NCI-H345 treated with DMSO at 0.1 percent for 48 hours (cell line): ENCODE data around the gene RIPOR3.
"Not testable (repeated sequence)": the region's sequence is repeated elsewhere in the genome, so short reads cannot be mapped to it uniquely, and the experiment has no call there.

ENCODE experiments used
- DNase-seq: peaks from one replicate; lab custom pipeline; 2025; ENCODE audit not compliant: unreplicated experiment; lab: John Stamatoyannopoulos, UW

The RIPOR3 gene

DNA sequence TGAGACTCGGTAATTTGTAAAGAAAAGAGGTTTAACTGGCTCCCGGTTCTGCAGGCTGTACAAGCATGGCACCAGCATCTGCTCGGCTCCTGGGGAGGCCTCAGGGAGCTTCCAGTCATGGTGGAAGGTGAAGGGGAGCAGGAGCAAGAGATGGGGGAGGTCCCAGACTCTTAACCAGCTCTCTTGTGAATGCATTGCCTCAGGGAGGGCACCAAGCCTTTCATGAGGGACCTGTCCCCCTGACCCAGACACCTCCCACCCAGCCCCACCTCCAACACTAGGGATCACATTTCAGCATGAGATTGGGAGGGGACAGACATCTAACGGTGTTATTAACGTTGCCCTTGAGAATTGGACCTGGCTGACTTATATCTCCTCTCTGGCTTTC is 112.6 kb downstream of the RIPOR3 start:
- DNase-seq = no peak

DNA sequence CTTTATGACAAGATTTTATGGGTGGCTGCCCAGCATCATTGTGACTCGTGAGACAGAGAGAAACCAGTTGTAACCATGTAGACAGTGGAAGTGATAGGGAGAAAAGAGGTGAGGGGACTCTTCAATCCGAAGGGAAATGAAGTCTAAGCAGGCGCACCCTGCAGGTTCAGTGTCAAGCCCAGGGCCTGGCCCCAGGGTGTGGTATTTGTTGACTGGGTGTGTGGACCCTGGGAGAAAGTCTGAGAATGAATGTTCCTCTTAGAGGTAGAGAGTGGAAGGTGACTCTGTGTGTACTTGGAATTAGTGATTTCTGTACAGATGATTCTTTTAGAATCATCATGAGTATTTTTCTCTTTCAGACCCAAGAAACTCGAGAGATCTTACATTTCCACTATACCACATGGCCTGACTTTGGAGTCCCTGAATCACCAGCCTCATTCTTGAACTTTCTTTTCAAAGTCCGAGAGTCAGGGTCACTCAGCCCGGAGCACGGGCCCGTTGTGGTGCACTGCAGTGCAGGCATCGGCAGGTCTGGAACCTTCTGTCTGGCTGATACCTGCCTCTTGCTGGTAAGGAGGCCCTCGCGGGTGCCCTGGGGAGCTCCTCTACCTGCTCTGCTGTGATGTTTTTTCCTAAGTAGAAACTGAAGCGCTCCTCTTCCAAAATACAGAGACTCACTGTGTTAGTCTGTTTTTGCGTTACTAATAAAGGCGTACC is 113.1 kb downstream of the RIPOR3 start:
- DNase-seq = no peak

DNA sequence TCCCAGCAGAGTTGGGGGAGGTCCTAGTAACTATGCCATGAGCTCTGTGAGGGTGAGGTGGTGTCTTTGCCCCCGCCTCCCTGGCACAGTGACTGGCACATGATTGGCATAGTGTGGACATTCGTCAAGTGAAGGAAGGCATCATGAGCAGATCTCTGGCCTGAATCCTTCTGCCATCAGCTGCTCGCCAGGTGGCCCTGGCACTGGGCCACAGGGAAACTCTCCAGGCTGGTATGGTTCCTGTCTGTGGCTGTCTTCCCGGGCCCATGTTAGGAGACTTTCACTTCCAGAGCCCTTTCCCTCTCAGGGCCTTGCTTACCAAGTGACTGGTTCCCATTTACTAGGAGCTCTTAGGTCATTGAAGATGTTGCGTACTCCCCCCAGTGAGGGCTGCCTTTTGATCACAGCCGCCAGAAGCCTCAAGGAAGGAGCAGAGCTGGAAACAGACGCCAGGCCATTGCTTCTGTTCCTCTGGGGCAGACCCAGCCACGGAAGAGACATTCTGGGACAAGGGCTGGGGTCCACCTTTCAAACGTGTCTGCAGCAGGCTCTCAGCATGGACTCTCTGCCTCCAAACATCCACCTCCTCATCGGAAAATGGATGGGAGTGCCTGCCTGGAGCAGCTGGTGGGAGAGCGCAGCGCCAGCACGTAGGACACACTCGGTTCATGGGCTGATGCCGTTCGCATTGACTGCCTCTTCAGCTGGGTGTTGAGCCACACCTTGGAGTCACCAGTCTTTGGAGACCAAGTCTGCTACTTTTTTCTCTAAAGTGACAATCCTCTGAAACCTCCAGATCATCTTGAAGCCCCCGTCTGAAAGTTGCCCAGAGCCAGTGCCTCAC is 113.9 kb downstream of the RIPOR3 start:
- DNase-seq = peak; percentile 71

DNA sequence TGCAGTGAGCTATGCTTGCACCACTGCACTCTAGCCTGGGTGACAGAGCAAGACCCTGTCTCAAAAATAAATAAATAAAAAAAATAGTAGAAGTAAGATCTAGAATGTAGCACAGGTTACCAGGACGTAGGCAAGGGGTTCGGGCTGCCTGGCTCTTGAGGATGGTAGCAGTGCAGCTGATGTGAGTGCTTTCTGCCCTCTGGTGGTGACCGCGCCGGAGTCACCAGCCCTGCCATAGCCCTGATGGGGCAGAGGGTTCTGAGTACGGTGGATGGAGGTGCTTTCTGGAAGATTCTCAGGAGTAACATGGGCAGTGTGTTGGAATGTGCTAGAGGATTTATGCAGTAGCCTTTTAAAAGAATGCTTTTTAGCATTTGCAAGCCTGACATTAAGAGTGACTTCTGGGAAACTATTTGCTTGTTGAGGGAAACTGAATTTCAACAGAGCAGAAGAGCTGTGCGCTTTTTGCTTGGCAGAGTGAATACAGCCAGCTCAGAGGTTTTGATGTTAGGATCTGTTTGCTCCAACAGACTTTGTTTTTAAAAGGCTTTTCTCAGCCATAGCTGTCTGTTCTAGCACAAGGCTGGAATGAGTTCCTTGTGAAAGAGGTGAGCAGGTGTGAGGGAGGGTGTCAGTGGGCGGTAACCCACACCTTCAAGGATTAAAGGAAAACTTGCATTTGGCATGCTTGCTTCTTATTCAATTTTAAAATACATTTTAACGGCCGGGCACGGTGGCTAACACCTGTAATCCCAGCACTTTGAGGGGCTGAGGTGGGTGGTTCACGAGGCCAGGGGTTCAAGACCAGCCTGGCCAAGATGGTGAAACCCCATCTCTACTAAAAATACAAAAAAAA is 115.2 kb downstream of the RIPOR3 start:
- DNase-seq = peak; percentile 59

DNA sequence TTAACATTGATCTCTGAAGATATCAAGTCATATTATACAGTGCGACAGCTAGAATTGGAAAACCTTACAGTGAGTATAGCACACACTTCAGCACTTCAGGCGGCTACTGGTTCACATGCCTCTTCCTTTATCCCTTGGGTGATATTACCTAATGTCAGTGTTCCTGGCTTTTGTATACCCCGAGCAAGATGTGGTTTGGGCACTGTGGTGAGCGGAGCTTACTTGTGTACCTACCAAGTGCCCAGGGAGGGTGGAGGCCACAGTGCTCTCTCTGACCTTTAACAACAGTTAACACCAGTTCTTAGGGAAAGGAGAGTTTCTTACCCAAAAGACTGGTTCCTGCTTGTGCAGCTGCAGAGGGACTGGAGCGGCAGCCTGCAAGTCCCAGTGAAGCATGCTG is 116.8 kb downstream of the RIPOR3 start:
- DNase-seq = no peak

DNA sequence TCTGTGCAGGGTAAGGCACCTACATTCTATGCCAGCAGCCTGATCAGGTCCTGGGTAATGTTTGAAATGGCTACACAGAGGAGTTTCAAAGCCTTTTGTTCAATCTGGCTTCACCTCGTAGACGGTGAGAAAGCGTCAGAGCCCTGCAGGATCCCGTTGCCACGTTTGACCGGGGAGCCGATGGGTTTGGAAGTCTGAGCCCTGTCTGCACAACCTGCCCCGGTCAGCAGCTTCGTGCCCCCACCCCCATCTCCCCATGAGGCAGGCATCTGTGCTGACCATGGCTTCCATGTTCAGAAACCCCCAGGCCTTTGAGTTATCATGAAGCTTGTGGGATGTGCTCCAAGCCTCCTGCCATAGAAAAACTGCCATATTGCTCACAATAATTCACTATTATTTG is 117.2 kb downstream of the RIPOR3 start:
- DNase-seq = no peak

DNA sequence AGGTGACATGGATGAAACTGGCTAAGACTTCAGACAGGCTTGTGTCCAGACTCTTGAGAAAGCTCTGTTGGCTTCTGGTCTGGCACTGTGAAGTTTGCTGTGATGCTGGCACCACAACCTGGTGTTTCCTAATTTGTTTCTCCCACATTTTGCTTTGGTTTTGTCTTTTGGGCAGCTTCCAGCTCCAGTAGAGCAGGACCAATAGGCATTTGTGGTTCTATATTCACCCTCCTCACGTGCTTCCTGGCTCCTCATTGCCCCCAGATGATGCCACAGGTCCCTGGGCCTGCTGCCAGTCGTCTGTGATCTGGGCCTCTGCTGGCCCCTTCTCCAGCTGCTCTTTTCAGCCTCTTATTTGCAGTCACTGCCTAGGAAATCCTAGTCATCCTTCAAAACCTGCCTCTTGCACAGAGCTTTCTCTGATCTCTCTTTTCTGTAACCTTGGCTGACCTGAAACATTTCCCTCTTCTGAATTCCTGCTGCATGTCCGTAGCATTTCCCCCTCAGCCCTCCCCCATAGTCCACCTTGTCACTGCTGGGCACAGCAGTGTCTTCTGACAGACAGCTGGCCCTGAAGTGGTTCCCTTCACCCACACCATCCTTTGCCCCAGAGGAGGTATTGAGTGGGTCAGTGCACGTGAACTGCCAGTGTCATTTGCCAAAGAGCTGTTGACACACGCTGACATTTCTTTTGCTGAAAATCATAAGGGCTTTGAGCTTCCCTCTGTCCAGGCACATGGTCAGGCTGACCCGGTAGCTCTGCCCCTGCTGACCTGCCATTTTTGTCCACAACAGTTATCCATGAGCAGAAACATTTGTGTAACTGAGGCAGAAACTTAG is 118.2 kb downstream of the RIPOR3 start:
- DNase-seq = peak; percentile 48

DNA sequence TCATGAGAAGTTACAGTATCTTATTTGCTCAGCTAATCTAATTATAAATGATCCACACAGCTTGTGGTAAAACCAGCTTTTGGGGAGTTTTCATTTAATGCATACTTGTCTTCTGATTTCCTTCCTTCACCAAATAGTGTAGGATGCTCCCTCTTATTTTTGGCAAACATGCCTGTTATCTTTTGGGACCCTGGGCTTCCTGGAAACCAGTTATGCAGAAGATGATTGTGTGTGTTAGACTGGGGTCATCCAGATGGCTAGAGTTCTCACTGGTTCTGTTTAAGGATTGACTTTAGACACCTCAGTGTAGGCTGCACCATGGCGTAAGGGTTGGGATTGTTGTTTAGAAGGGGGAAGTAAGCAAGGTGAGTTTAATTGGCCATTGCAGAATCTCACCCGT is 119.9 kb downstream of the RIPOR3 start:
- DNase-seq = no peak

DNA sequence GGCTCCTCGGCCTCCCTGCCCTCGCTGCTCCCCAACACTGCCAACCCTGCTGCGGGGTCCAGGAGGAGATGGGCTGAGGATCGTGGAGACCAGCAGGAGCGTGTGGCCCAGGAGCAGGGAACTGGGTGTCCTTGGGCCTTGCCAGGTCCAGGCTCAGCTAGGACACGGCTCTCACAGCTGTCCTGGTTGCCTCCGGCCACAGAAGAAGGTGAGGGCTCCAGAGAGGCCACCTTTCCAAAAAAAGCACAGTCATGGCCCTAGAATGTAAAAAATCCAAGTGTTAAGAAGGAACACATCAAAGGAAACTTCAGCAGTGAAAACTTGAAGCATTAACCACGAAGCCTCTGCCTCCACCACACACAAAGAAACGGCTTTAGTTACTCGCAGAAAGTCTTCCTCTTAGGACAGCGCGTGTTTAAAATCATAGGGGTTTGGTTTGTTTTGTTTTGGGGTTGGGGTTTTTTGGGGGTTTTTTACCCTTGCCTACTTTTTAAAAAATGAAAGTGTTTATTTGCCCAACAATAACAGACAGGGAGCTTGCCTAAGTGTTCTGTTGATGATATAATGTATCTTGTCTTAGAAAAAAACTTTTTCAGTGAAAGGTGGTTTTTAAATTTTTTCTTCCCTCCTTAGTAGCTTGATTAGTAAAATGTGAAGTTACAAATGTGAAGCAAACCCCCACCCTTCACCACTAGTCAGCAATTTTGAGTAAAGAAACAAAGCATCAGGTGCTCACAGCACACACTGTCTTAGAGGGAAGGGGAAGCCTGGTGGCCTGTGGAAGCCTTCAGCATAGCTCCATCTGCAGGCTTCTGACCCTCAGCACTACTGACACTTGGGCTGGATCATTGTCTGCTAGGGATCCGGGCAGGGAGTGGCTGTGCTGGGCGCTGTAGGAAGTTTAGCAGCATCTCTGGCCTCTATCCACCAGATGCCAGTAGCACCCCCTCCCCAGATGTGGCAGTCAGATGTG is 121.2 kb downstream of the RIPOR3 start:
- no peak for DNase-seq

DNA sequence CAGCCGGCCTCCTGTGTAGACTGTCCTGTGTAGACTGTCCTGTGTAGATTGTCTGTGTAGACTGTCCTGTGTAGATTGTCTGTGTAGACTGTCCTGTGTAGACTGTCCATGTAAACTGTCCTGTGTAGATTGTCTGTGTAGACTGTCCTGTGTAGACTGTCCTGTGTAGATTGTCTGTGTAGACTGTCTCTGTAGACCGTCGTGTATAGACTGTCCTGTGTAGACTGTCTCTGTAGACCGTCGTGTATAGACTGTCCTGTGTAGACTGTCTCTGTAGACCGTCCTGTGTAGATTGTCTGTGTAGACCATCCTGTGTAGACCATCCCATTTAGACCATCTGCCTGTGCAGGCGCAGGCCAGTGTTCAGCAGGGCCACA is 121.9 kb downstream of the RIPOR3 start:
- DNase-seq = not testable (repeated sequence)

DNA sequence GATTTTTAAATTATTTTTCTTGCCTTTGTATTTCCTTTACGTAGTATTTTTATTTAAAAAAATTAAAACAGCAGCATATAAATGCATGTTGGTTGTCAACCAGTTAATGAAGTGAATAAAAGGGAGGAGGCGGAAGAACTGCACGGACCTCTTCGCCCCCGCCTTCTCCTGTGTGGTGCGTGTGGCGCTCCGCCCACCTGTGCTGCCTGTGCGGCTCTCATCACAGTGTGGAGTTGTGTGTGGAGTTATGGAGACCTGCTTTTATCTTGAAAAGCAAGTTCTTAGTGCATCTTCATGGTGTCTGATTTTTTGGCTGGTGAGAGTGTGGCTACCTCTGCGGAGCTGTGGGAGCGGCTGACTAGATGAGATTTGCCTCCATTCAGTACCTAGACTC is 122.8 kb downstream of the RIPOR3 start:
- no peak for DNase-seq

DNA sequence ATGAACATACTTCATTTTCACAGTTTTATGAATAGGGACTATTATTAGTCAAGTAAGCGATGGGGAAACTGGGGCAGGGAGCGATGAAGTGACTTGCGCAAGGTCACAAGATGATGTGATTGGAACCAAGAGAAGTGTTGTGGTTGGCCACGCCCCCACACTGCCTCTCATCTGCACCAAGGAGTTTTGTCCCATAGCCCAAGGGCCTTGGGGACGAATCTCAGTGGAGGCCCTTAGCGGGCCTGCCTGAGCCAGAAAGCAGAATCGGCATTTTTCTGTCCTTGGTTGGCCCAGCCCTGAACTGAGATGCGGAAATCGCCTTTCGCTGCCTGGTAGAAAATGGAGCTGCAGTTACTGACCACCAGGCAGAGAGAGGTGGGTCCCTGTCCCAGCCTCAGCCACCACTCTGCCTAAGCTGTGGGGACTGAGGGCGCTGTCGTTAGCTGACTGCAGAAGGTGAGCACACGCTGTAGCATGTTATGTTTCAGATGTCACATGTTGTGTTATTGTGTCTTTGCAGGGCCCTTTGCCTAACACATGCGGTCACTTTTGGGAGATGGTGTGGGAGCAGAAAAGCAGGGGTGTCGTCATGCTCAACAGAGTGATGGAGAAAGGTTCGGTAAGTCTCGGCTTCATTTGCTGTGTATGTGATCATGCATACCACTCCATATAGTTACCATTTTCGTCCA is 123.3 kb downstream of the RIPOR3 start:
- no peak for DNase-seq

DNA sequence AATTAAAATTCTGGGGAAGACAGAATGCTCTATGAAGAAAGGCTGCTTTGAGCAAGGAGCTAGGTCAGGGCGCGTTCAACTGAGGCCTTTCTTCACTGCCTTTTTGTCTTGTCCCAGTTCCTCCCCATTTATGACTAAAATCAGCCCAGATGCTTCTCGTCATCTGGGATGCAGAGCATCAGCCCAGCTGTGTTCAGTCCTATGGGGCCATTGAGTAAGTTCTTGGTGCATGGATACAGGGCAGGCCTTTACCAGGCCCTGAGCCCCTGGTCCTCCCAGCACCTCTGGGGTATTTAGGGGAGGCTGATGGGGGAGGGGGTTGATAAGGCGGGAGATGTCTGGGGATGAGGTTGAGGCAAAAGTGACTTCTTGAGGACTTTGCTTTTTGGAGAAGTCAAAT is 125.5 kb downstream of the RIPOR3 start:
- DNase-seq = no peak

DNA sequence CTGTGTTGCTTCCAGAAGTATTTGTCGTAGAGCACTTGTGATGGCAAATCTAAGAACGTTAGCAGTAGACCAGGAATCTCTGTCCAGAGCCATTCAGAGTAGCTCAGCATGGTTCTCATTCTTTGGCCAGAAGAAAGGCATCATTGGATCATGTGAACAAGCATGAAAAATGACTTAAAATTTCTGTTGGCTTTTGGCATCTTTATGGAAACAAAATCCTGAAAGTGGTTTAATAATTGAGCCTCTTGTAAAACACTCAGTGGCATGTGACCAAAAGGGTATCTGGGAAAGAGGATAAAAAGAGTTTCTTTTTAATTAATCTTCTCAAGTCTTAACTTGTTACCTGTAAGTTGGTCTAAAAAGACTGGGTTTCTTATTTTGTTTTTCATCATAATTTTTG is 126.0 kb downstream of the RIPOR3 start:
- no peak for DNase-seq

DNA sequence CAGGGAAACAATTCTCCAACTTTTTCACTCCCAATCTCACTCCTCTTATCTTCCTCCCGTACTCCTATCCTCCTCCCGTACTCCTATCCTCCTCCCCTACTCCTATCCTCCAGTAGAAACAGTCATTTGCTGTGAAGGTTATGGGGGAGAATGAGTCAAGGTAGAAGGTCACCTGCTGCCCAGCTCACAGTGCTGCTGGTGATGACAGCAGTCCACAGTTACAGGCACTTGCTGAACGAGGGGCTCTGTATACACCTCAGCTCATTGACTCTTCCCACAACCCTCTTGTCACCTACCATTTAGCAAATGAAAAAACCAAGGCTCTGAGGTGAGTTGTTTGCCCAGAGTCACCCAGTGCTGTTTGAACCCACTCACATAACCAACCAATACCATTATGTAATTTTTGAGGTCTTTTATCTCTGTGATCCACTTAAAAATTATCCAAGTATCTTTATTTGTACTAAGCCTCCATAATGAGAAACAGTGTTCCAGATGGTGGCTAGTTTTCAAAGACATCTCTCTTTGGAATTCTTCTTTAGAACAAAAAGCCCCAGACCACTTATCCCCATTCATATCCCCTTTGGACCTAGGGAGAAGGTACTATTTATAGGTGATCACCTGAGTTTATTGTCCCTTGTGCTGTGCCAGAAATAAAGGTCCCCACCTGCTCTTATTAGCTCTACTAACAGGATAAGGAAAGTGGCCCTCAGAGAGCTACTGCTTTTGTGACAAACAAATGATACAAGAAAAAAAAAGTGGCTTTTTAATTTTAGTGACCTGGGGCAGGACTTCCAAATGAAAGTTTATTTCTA is 128.0 kb downstream of the RIPOR3 start:
- peak; percentile 98 for DNase-seq

DNA sequence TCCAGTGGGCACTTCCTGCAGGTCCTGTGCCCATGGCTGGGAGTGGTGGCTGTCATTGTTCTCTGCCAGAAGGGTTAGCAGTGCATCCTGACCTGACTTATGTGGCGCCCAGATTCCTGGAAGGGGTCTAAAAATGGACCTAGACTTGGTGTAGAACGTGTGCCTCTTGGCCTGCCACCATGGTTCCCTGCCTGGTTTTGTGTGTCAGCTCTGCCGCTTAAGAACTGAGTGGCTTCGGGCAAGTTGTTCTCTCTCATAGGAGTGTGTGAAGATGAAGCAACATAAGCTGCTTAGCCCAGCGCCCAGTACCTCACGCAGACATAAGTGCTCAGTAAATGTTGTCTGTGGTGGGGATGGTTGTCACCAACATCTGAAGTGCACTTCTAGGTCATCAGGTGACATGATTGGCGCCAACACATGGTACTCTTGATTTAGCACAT is 129.1 kb downstream of the RIPOR3 start:
- DNase-seq = peak; percentile 96

DNA sequence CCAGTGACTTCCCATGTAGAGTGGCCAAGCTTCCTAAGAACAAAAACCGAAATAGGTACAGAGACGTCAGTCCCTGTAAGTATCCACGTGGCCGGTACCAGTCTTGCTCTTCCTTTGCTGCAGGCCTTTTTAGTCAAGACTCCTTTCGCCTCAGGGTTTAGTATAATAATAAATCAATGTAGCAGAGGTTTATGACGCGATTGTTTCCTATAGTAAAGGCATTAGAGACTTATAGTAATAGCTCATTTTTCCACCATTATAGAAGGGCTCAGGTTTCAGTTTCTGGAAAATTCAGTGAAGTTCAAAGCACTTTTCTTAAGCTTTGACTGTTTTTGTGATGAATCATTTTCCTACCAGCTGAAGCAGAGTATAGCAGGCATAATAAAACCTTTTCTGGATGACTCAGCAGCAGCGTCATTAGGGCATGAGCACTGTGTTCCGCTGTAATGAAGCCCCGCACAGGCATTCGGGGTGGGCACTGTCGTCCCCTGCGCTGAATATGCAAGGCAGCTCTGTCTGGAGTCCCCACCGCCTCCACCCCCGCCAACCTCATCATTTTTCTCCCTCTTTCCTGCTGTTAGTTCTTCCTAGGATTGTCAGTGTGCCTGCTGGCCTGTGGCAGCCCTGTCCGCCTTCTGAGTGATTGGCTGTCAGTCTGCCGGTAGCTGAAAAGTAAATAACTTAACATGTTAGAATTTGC is 129.8 kb downstream of the RIPOR3 start:
- no peak for DNase-seq

DNA sequence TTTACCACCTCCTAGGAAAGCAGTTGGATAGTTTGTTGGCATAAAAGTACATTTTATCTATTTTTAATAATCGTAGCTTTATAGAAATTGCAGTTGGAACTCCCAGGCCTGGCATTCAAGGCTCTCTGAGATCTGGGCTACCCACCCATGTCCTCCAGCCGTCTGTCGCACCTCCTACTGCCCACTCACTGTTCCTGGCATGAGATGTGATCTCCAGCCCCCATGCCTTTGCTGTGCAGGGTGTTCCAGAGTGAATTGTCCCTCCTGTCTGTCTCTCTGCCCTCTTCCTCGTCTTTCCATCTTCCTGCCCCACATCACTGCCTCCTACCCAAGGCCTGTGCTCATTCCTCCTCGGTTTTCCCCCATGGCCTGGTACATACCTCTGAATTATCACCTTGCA is 130.5 kb downstream of the RIPOR3 start:
- no peak for DNase-seq
